ENCODE results near the gene LAPTM5.

GRCh38 chr1:30716646-30717045 is 40.9 kb downstream of the LAPTM5 start:
- TF ChIP-seq JUND (IDR thresholded peaks at IDR 0.05) = no peak
- TF ChIP-seq CTCF (IDR thresholded peaks at IDR 0.05 in 2 of 3, conservative IDR thresholded peaks at IDR 0.05 in 1 of 3; ENCODE audit: borderline replicate concordance in 1 of 3, insufficient read depth in 1 of 3, low read depth in 2 of 3, low read length in 2 of 3) = no peak
- TF ChIP-seq CEBPB (IDR thresholded peaks at IDR 0.05; ENCODE audit: low read depth) = no peak
- no peak for TF ChIP-seq YY1 (IDR thresholded peaks at IDR 0.05; ENCODE audit: extremely low read depth, insufficient replicate concordance, low read depth, low read length)
- TF ChIP-seq POLR2AphosphoS5 (IDR thresholded peaks at IDR 0.05; ENCODE audit: low read depth, low read length) = no peak

Data from HCT116 (cell line).